GM19023 (cell line): ENCODE data around the gene FAM236B.
A peak's percentile ranks its signal among the peaks of the same experiment; 100 is the strongest.
"Not testable (repeated sequence)": the region's sequence is repeated elsewhere in the genome, so short reads cannot be mapped to it uniquely, and the experiment has no call there.

ENCODE experiments used
- ATAC-seq: cut with Tn5 transposase; IDR thresholded peaks from one replicate; pipeline ENCODE4 v1.9.1; 2021; ENCODE audit warnings: mild to moderate bottlenecking, moderate library complexity; ENCODE audit not compliant: unreplicated experiment

Gene FAM236B

DNA sequence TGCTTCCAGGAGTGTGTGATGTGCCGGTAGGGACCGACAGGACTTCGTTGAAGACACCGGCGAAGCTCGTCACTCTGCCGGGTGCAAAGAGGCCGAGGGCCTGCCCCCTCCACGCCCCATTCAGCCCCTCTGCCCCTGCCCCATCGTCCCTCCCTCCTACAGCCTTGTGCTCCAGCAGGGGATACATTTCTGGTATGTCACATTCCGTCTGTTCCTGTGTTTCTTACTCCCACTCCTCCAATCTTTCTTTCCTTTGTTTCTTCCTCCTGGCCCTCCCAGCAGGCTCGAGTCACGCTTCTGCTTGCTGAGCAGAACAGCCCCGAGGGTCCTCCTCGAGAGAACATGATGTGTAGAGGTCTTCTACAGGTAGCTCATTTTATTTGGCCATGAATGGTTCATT is at the start of gene FAM236B:
FAM236B (minus strand) TSS at position 101 of the 400 bp plus-strand sequence; CDS start at position 1, 100 bp downstream.
- ATAC-seq: not testable (repeated sequence)

DNA sequence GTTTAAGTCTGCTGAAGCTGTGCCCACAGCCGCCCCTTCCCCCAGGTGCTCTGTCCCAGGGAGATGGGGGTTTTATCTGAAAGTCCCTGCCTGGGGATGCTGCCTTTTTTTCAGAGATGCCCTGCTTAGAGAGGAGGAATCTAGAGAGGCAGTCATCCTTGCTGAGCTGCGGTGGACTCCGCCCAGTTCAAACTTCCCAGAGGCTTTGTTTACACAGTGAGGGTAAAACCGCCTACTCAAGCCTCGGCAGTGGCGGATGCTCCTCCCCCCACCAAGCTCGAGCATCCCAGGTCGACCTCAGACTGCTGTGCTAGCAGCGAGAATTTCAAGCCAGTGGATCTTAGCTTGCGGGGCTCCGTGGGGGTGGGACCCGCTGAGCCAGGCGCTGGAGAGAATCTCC is 48.2 kb upstream of the FAM236B start:
- ATAC-seq: not testable (repeated sequence)

DNA sequence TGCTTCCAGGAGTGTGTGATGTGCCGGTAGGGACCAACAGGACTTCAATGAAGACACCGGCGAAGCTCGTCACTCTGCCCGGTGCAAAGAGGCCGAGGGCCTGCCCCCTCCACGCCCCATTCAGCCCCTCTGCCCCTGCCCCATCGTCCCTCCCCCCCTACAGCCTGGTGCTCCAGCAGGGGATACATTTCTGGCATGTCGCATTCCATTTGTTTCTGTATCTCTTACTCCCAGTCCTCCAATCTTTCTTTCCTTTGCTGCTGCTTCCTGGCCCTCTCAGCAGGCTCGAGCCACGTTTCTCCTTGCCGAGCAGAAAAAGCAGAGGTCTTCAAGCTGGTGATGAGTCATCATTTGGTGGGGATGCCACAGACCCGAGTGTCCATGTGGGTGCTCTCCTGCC is 25.6 kb upstream of the FAM236B start, which contains the start of gene FAM236D:
FAM236D (minus strand) TSS at position 101 of the 400 bp plus-strand sequence; CDS start at position 1, 100 bp downstream.
- not testable (repeated sequence) for ATAC-seq

DNA sequence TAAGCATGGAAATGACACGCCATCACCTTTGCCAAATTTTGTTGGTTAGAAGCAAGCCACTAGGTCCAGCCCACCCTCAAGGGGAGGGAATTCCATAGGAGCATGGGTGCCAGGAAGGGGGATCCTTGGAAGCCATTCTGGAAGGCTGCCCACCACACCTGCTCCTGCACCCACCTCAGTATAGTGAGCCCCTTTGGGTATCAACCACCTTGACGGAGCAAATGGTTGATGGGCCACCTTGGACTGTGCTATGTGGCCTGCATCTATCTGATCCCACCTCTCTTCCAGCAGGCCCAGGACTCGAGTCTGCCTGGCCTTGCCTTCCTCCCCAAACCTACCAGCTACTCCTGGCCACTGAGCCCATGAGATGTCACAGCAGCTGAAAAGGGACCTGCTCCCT is 7.9 kb upstream of the FAM236B start:
- ATAC-seq: not testable (repeated sequence)

DNA sequence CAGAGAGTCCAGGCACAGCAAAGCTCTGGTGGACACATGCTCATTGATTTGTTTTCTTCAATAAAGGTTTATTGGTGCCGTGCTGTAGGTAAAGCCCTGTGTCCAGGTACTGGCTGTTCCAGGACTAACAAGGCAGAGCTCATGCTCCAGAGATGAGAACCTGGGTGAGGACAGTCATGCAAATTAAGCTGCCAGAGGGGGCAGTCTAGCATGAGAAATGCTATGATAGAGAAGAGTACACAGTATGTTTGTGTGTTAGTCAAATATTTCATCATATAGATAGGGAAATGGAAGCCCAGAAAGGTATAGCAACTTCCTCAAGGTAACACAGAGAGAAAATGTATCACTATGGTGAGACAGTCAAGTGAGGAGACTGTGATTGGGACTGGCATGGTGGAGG is 5.7 kb upstream of the FAM236B start:
- ATAC-seq: not testable (repeated sequence)

DNA sequence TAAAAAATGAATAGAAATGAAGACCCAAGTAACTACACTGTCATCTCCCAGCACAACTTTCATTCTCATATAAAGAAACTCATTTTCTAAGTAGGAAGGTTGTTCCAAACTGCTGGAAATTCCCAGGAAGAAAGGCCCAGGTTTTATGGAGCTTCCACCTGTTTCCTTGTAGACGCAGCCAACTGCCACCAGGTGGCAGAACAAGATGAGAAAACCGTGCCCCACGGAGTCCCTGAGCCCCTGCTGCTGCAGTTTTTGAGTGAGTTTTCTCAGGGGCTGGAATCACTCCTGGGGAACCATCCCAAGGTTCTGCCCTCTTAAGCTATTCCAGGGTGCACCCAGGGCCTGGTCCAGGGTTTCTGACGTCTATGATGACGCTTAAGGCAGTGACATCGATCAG is 1.5 kb upstream of the FAM236B start:
- not testable (repeated sequence) for ATAC-seq

DNA sequence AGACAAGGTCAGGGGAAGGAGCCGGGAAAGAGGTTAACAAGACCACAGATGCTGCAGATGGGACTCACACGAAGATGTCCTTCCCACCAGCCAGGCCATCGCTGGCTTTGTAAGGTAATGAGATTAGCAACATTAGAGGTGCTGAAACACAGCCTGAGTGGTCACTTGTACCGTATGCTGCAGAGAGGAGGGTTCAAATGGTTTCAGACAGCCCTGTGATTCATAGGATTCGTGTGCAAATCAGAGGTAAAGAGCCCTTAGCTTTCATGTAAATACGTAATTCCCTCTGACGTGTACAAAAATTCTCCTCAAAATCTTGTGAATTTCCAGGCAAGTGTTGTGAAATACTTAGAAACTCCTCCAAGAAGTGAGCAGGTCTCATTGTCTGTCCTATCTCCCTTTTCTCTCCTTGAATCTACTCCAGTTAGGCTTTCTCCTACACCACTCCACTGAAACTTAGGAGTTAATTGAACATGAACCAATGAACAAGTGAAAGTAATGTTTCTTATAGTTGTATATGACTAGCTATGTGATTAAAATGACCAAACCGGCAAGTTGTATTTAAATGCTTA is 991 bp upstream of the FAM236B start:
- not testable (repeated sequence) for ATAC-seq

DNA sequence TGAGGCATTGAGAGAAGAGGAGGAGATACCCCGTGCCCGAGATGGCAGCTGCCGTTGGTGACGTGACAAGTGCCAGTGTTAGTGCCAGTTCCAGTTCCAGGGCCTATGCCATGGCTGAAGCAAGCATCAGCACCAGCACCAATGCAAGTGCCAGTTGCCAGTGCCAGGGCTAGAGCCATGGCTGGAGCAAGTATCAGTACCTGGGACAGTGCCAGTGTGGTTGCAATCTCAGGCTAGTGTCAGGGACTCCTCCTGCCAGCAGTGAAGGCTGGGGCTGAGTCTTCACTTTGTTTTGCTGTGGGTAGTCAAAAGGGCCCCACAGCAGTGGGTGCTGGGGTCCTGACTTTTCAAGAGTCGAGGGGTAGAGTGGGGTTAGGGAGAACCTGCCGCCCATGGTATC is 4.3 kb downstream of the FAM236B start:
- ATAC-seq: not testable (repeated sequence)

DNA sequence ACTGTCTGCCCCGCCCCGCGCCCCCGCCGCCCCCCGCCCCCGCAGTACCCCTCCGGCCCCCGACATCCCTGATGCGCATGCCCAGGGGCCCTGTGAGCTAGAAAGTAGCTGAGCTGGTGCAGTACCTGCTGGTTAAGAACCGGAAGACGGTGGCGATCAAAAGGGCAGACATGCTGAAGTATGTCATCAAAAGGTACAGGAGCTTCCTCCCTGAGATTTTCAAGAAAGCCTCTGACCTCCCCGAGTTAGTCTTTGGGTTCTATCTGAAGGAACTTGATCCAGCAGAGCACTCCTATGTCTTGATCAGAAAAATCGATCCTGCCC is 5.0 kb downstream of the FAM236B start:
- peak; percentile 65 for ATAC-seq

DNA sequence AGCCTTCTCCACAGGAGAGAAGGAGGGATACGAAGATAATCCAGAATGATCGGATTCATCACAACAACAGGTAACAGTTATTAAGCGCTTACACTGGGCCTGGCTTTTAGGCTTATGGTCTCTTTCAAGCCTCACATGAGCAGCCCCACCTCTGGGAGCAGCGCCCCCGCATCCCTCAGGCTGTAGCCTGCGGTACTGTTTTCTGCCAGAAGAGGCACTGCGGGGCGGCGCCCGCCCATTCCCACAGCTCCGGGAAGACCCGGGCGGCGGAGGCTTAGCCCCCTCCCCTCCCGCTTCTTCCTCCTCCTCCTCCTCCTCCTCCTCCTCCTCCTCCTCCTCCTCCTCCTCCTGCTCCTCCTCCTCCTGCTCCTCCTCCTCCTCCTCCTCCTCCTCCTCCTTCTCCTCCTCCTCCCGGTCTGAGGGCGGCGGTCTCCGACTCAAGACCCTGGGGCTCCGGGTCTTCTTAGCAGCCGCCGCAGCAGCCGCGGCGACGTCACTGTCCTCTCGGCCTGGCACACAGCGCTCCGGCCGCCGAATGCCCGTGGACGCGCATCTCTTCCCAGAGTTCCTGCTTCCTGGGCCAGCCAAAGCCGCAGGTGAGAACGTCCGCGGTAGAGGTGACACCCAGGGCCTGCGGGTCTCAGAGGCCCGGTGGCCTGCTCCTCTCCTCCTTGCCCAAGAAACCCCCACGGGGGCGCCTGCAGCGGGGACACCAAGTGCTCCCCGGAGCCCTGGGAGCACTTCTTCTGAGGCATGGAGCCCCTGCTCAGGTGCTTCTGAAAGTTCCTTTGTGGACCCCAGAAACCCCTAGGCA is 5.6 kb downstream of the FAM236B start, which contains the start of gene DMRTC1B:
DMRTC1B (plus strand) TSS at position 238 of the 814 bp plus-strand sequence. CDS start 68,246 bp downstream, outside the sequence.
- ATAC-seq: peak; percentile 77

DNA sequence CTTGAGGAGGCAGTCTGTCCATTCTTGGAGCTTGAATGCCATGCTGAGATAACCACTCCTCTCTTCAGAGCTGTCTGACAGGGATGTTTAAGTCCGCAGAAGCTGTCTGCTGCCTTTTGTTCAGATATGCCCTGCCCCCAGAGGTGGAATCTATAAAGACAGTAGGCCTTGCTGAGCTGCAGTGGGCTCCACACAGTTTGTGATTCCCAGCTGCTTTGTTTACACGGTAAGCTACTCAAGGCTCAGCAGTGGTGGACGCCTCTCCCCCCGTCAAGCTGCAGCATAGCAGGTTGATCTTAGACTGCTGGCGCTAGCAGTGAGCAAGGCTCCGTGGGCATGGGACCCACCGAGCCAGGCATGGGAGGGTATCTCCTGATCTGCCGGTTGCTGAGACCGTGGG is 22.0 kb downstream of the FAM236B start:
- ATAC-seq: not testable (repeated sequence)

DNA sequence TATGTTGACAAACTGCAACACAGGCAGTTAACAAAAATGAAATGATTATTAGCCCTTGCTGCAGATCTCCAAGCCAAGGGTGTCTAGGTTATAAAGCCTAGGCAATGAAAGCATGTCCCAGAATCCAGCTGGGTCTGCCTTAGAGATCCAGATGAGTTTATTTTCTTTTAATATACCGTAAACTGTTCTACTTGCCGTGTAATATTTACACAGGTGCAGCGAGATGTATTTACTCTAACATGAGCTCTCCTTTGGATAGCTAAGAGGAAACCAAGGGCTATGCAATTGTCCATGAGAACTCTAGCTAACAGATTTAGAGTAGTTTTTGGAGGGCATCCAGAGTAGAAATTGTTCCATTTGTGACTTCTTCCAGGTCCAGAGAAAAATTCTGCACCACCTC is 33.9 kb downstream of the FAM236B start:
- ATAC-seq: not testable (repeated sequence)

DNA sequence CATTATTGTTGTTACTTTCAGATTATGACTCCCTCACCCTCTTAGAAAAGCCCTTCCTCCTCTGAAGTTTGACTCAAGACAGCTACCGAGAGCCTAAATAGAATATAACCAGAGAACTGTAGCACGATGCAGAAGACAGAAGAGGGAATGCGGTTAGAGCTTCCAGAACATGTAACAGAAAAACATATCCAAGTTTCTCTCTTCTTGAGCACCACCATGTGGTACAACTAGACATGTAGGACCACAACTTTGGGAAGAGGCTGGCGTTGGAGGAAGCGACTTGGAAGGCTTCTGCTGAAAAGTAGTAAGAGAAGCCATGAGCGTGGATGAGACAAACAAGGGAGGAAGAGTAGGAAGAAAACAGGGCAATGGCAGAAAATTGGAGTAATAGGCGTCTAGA is 36.9 kb downstream of the FAM236B start:
- ATAC-seq: not testable (repeated sequence)

DNA sequence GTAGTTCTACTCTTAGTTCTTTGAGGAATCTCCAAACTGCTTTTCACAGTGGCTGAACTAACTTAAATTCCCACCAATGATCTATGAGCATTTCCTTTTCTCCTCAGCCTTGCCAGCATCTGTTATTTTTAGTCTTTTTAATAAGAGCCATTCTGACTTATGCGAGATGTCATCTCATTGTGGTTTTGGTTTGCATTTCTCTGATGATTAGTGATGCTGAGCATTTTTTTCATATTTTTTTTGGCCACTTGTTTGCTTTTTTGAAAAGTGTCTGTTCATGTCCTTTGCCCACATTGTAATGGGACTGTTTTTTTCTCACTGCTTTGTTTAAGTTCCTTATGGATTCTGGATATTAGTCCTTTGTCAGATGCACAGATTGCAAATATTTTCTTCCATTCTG is 46.9 kb downstream of the FAM236B start:
- ATAC-seq: no peak

DNA sequence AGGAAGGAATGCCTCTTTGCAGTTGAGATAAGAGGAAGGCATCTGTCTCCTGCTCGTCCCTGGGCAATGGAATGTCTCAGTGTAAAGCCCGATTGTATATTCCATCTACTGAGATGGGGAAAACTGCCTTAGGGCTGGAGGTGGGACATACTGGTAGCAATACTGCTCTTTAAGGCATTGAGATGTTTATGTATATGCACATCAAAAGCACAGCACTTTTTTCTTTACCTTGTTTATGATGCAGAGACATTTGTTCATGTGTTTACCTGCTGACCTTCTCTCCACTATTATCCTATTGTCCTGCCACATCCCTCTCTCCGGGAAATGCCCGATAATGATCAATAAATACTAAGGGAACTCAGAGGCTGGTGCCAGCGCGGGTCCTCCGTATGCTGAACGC is 48.8 kb downstream of the FAM236B start:
- not testable (repeated sequence) for ATAC-seq
